GM12873 (cell line): ENCODE data around the gene TMEM63B.

Source experiments
- CTCF ChIP-seq: IDR thresholded peaks from 2 replicates; pipeline ENCODE4 v1.5.1; 2012; ENCODE audit warnings: low read depth, mild to moderate bottlenecking, moderate library complexity, low read length, control low read depth; ENCODE audit not compliant: insufficient read depth; ENCODE audit errors: missing control alignments

The TMEM63B gene

GRCh38 chr6:44162876-44163625 lies 35.7 kb downstream of the TMEM63B start:
- TF ChIP-seq CTCF, result no peak

DNA sequence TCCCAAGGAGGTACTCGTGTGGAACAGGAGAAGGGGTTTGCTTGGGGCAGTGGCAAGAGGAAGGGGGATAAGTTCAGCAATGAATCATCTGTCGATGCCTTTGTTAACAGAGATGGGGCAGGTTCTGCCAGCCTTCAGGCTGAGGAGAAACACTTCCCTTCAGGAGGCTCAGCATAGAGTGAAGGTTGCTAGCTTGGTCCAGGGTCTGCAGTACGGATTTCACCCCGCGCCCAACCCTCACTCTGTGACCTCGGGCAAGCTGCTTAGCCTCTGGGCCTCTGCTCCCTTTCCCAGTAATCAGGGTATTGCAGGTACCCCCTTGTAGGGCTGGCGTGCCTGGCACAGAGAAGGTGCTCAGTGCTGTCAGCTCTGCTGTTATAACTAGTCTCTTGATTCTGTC lies 38.8 kb downstream of the TMEM63B start:
- no peak for TF ChIP-seq CTCF

- no peak for TF ChIP-seq CTCF
Measured at GRCh38 chr6:44166591-44167184, 39.3 kb downstream of the TMEM63B start.

DNA sequence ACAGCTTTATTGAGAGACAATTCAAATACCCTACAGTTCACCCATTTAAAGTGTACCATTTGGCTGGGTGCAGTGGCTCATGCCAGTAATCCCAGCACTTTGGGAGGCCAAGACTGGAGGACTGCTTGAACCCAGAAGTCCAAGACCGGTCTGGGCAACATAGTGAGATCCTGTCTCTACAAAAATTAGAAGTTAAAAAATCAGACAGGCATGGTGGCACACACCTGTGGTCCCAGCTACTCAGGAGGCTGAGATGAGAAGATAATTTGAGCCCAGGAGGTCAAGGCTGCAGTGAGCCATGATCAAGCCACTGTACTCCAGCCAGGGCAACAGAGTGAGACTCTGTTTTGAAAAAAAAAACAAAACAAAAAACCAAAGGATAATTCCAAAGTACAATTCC lies 40.2 kb downstream of the TMEM63B start:
- TF ChIP-seq CTCF, result no peak

- no peak for TF ChIP-seq CTCF
Measured at GRCh38 chr6:44169154-44169553, 41.8 kb downstream of the TMEM63B start.

DNA sequence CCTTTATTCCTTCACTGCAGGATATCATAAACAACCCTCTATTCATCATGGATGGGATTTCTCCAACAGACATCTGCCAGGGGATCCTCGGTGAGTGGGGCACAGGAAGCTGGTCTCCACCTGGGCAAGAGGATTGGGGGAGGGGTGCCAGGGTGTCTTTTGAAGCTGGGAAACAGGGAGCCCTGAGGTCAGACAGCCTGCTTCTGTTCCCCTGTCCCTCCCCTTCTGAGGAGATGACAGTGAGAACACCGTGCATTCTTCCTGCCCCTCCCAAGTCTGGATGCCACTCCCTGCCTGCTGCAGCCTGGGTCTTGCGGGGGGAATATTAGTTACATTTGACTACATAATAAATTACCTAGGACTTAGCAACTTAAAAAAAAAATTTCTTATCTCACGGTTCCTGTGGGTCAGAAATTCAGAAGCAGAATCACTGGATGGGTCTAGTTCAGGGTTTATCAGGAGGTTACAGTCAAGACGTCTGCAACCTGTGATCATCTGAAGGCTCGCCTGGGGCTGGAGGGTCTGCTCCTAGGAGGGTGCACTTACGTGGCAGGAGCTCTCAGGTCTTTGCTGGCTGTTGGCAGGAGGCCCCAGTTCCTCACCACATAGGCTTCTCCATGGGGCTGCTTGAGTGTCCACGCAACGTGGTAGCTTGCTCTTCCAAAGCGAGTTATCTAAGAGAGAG lies 42.7 kb downstream of the TMEM63B start:
- no peak for TF ChIP-seq CTCF

DNA sequence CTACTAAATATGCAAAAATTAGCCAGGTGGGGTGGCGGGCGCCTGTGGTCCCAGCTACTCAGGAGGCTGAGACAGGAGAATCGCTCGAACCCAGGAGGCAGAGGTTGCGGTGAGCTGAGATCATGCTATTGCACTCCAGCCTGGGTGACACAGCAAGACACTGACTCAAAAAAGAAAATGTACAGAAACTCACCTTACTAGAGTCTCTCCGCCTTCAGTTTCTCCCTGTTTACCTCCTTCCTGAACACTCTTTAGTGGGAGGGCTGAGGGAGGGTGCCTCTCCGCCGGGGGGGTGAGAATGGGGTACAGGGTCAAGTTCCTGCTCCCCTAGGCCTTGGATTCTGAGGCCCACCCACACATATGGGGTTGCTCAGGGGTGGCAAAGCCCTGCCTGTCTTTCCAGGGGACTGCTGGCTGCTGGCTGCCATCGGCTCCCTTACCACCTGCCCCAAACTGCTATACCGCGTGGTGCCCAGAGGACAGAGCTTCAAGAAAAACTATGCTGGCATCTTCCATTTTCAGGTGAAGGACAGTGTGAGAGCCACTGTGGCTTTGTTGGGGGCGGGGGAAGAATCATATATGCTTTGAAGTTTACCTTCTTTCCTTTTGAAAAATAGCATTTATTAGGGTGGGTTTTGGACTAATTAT lies 44.7 kb downstream of the TMEM63B start:
- TF ChIP-seq CTCF, result no peak
